GM12875 (cell line): ENCODE results near the gene EMP2.

Experiments used
- H3K4me3 ChIP-seq: one replicate; pipeline ENCODE4 v1.5.1; 2011; ENCODE audit warnings: low read depth, low read length, control low read depth
- CTCF ChIP-seq: IDR thresholded peaks from 2 replicates; pipeline ENCODE4 v1.5.1; 2011; ENCODE audit warnings: low read depth, mild to moderate bottlenecking, control low read depth, inconsistent platforms, low read length, moderate library complexity, borderline replicate concordance; ENCODE audit not compliant: insufficient read depth

The EMP2 gene

GRCh38 chr16:10501016-10501607, 79.3 kb downstream of the EMP2 start:
- no peak for TF ChIP-seq CTCF

GRCh38 chr16:10500582-10500981, 79.8 kb downstream of the EMP2 start:
- no peak for TF ChIP-seq CTCF
- H3K4me3 ChIP-seq, result no peak overlapping the region

More at GRCh38 chr16:10501016-10501607, 79.3 kb downstream of the EMP2 start:
- no peak overlapping the region for H3K4me3 ChIP-seq

GRCh38 chr16:10497132-10498101, 83.0 kb downstream of the EMP2 start:
- no peak for TF ChIP-seq CTCF
- no peak overlapping the region for H3K4me3 ChIP-seq

DNA sequence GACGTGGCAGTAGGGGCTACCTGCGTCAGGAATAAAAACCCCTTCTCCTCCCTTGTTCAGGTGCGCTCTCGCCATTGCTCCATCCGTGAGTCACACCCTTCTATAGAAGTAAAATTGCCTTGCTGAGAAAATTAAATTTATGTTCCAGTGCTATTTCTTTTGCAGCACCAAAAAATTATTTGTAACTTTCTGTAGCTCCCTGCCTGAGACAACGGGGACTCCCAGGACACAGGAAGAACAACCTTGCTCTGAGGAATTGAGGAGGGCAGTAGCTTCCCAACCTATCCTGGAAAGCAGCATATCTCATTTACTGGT, 85.4 kb downstream of the EMP2 start:
- TF ChIP-seq CTCF, result no peak

DNA sequence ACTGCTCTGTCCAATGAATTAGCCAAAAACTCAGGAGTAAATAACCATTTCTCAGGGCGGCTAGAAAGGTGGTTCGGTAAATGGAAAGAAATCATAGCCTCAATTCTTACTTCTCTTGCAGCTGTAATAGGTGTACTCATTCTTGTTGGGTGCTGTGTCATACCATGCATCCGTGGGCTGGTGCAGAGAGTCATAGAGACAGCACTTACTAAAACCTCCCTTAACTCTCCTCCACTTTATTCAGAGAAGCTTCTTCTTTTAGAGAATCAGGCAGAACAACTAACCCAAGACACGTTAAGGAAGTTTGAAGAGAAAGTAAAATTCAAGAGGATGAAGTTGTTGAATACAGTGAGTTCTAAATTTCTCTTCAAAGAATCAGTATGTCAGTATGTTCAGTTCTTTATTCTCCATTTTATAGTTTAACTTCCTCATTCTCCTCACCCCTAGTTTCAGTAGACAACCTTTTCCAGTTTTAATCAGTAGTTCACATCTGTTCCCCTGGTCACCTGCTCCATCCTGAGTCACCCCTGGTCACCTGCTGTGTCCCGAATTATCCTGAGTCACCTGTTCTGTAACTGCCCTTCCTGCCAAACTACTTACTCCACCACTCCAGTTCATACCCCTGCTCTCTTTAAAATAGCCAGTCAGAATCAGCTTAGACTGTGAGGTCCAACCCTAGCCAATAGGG, 85.9 kb downstream of the EMP2 start:
- no peak overlapping the region for H3K4me3 ChIP-seq
- no peak for TF ChIP-seq CTCF

More for the DNA sequence above, 85.4 kb downstream of the EMP2 start:
- H3K4me3 ChIP-seq, result no peak overlapping the region

GRCh38 chr16:10493276-10493675, 87.1 kb downstream of the EMP2 start:
- no peak overlapping the region for H3K4me3 ChIP-seq
- no peak for TF ChIP-seq CTCF

DNA sequence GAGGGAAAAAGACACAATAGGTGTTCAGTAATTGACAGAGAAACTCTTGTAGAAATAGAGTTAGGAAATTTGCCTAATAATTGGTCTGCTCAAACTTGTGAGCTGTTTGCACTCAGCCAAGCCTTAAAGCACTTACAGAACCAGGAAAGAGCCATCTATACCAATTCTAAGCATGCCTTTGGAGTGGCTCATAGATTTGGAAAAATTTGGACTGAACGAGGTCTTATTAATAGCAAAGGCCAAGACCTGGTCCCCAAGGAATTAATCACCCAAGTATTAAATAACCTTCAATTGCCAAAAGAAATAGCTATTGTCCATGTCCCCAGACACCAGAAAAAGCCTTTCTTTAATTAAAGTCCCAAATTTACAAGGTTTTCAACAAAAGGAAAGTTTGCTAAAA, 90.3 kb downstream of the EMP2 start:
- H3K4me3 ChIP-seq, result no peak overlapping the region
- no peak for TF ChIP-seq CTCF
